Measurements from ENCODE around the gene AP3B1.

AP3B1 gene

GRCh38 chr5:78007233-78007632 is 287.3 kb downstream of the AP3B1 start:
- H3K9me3 Mint-ChIP-seq = no peaks in the 10 kb centered on the region
- no peak for DNase-seq
- H3K36me3 Mint-ChIP-seq (ENCODE audit: low read depth) = no peaks in the 10 kb centered on the region
- H3K27me3 Mint-ChIP-seq (ENCODE audit: low read depth, poor library complexity) = no peaks in the 10 kb centered on the region
- TF ChIP-seq, protein P1, sequence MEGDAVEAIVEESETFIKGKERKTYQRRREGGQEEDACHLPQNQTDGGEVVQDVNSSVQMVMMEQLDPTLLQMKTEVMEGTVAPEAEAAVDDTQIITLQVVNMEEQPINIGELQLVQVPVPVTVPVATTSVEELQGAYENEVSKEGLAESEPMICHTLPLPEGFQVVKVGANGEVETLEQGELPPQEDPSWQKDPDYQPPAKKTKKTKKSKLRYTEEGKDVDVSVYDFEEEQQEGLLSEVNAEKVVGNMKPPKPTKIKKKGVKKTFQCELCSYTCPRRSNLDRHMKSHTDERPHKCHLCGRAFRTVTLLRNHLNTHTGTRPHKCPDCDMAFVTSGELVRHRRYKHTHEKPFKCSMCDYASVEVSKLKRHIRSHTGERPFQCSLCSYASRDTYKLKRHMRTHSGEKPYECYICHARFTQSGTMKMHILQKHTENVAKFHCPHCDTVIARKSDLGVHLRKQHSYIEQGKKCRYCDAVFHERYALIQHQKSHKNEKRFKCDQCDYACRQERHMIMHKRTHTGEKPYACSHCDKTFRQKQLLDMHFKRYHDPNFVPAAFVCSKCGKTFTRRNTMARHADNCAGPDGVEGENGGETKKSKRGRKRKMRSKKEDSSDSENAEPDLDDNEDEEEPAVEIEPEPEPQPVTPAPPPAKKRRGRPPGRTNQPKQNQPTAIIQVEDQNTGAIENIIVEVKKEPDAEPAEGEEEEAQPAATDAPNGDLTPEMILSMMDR (IDR thresholded peaks at IDR 0.05) = no peak
- no peak overlapping the region for H3K27ac Mint-ChIP-seq
- H3K4me1 Mint-ChIP-seq = peaks cover 37% of the 10 kb centered on the region
- H3K4me3 Mint-ChIP-seq = no peak overlapping the region

DNA sequence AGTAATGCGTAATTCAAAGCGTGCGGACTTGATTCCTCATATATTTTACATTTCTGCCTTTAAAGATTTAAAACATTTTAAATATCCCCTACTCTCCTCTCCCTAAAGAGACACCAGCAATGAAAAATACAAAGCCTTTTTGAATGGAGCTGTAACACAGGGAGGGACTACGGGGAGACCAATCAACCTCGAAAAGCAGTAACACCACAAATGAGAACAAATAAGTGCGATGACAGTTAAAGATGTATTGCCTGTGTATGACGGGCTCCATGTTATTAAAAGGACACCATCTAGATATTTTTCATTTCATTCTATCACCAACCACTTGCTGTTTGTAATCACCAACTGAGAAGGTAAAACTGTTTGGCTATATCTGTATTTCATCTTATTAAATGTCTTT is 288.0 kb downstream of the AP3B1 start:
- H3K9me3 Mint-ChIP-seq = no peaks in the 10 kb centered on the region

GRCh38 chr5:78005021-78005785 is 289.3 kb downstream of the AP3B1 start:
- peak overlapping the region; percentile 5 for H3K27ac Mint-ChIP-seq
- H3K27me3 Mint-ChIP-seq (ENCODE audit: low read depth, poor library complexity) = no peaks in the 10 kb centered on the region
- DNase-seq = no peak
- peaks cover 41% of the 10 kb centered on the region for H3K4me1 Mint-ChIP-seq
- TF ChIP-seq, protein P1 (IDR thresholded peaks at IDR 0.05) = no peak
- no peaks in the 10 kb centered on the region for H3K9me3 Mint-ChIP-seq
- no peaks in the 10 kb centered on the region for H3K36me3 Mint-ChIP-seq (ENCODE audit: low read depth)
- no peak overlapping the region for H3K4me3 Mint-ChIP-seq

More for the DNA sequence above, 288.0 kb downstream of the AP3B1 start:
- Mint-ChIP-seq H3K27me3 (ENCODE audit: low read depth, poor library complexity) (no peaks in the 10 kb centered on the region), H3K36me3 (ENCODE audit: low read depth) (no peaks in the 10 kb centered on the region), H3K4me3 (no peak overlapping the region), H3K4me1 (peaks cover 38% of the 10 kb centered on the region), H3K27ac (no peak overlapping the region)
- TF ChIP-seq, protein P1 (IDR thresholded peaks at IDR 0.05) = no peak
- no peak for DNase-seq

- H3K4me3 Mint-ChIP-seq = no peak overlapping the region
- TF ChIP-seq, protein P1 (IDR thresholded peaks at IDR 0.05) = no peak
- no peak overlapping the region for H3K27ac Mint-ChIP-seq
- H3K36me3 Mint-ChIP-seq (ENCODE audit: low read depth) = no peaks in the 10 kb centered on the region
- peaks cover 45% of the 10 kb centered on the region for H3K4me1 Mint-ChIP-seq
- H3K9me3 Mint-ChIP-seq = no peaks in the 10 kb centered on the region
- DNase-seq = no peak
- H3K27me3 Mint-ChIP-seq (ENCODE audit: low read depth, poor library complexity) = no peaks in the 10 kb centered on the region
Observed at GRCh38 chr5:78004559-78004958, 289.9 kb downstream of the AP3B1 start.

- TF ChIP-seq, protein P1 (IDR thresholded peaks at IDR 0.05) = no peak
- Mint-ChIP-seq H3K36me3 (ENCODE audit: low read depth) (peaks cover 6% of the 10 kb centered on the region), H3K9me3 (no peaks in the 10 kb centered on the region), H3K27me3 (ENCODE audit: low read depth, poor library complexity) (no peaks in the 10 kb centered on the region), H3K4me3 (peak overlapping the region; percentile 58), H3K27ac (peak overlapping the region; percentile 16), H3K4me1 (peaks cover 51% of the 10 kb centered on the region)
- DNase-seq = peak; percentile 21
Observed at GRCh38 chr5:78003919-78004318, 290.6 kb downstream of the AP3B1 start.

GRCh38 chr5:78003450-78003849 is 291.0 kb downstream of the AP3B1 start:
- Mint-ChIP-seq H3K9me3 (no peaks in the 10 kb centered on the region), H3K36me3 (ENCODE audit: low read depth) (peaks cover 10% of the 10 kb centered on the region), H3K27me3 (ENCODE audit: low read depth, poor library complexity) (peaks cover 3% of the 10 kb centered on the region), H3K4me3 (no peak overlapping the region), H3K27ac (peak overlapping the region; percentile 16), H3K4me1 (peaks cover 56% of the 10 kb centered on the region)
- TF ChIP-seq, protein P1 (IDR thresholded peaks at IDR 0.05) = no peak
- DNase-seq = no peak
